Brain pericyte (primary cell): ENCODE data around the gene ARHGAP30.
"Not testable (repeated sequence)": the region's sequence is repeated elsewhere in the genome, so short reads cannot be mapped to it uniquely, and the experiment has no call there.

ENCODE experiments used
- DNase-seq: peaks from one replicate; pipeline ENCODE4 v3.0.0-alpha.2; 2012; ENCODE audit warnings: low read depth, low spot score

Gene ARHGAP30

GRCh38 chr1:161069731-161070270, at the start of gene ARHGAP30:
Gene ARHGAP30 (minus strand): TSS chr1:161069891. CDS start chr1:161069624, 267 bp downstream.
- DNase-seq = no peak

- no peak for DNase-seq
Observed at GRCh38 chr1:161117759-161118581, 48.3 kb upstream of the ARHGAP30 start, which contains the start of the genes NIT1 and PFDN2. Gene NIT1 (plus strand): TSS chr1:161118105. CDS start chr1:161118177, 72 bp downstream. Gene PFDN2 (minus strand): TSS chr1:161118037. CDS start chr1:161118026, 11 bp downstream.

GRCh38 chr1:161115961-161116360, 46.3 kb upstream of the ARHGAP30 start:
- DNase-seq = not testable (repeated sequence)

- no peak for DNase-seq
Observed at GRCh38 chr1:161115132-161115711, 45.5 kb upstream of the ARHGAP30 start.

GRCh38 chr1:161114556-161114955, 44.9 kb upstream of the ARHGAP30 start:
- DNase-seq = no peak

- no peak for DNase-seq
Observed at GRCh38 chr1:161113915-161114314, 44.2 kb upstream of the ARHGAP30 start.

- DNase-seq = no peak
Observed at GRCh38 chr1:161111527-161111926, 41.8 kb upstream of the ARHGAP30 start.

- DNase-seq = no peak
Observed at GRCh38 chr1:161111117-161111516, 41.4 kb upstream of the ARHGAP30 start.

GRCh38 chr1:161106431-161106830, 36.7 kb upstream of the ARHGAP30 start:
- no peak for DNase-seq

GRCh38 chr1:161100556-161100955, 30.9 kb upstream of the ARHGAP30 start:
- no peak for DNase-seq

- DNase-seq = no peak
Observed at GRCh38 chr1:161099090-161099802, 29.6 kb upstream of the ARHGAP30 start.

GRCh38 chr1:161098210-161099068, 28.7 kb upstream of the ARHGAP30 start, which contains the start of gene KLHDC9:
Gene KLHDC9 (plus strand): TSS chr1:161098361. CDS start chr1:161098536, 175 bp downstream.
- DNase-seq = no peak

GRCh38 chr1:161096530-161096929, 26.8 kb upstream of the ARHGAP30 start:
- no peak for DNase-seq

- DNase-seq = no peak
Observed at GRCh38 chr1:161096015-161096414, 26.3 kb upstream of the ARHGAP30 start.

GRCh38 chr1:161095230-161095629, 25.5 kb upstream of the ARHGAP30 start:
- DNase-seq = no peak

GRCh38 chr1:161094481-161094880, 24.8 kb upstream of the ARHGAP30 start:
- no peak for DNase-seq

GRCh38 chr1:161092621-161093028, 22.9 kb upstream of the ARHGAP30 start:
- no peak for DNase-seq

- DNase-seq = no peak
Observed at GRCh38 chr1:161091796-161092507, 22.3 kb upstream of the ARHGAP30 start.

GRCh38 chr1:161091093-161091492, 21.4 kb upstream of the ARHGAP30 start:
- DNase-seq = no peak

- no peak for DNase-seq
Observed at GRCh38 chr1:161090617-161091016, 20.9 kb upstream of the ARHGAP30 start.
